Mucosa of descending colon (tissue), 3 donors: ENCODE results near the gene MACF1. TPM values are rescaled to one million over a fixed set of nuclear protein-coding genes. Genes with fewer than 3 reads are reported as not detected.
"Not testable (repeated sequence)": the region's sequence is repeated elsewhere in the genome, so short reads cannot be mapped to it uniquely, and the experiment has no call there.

Experiments used
- ATAC-seq: fragments of 200-7000 bp; cut with Tn5 transposase; one replicate; pipeline ENCODE4 v1.9.1; 2020; ENCODE audit warnings: mild to moderate bottlenecking, moderate library complexity
- DNase-seq, 3 donors: peaks; one replicate each; pipeline ENCODE4 v3.0.0-alpha.2; 2020
- H3K36me3 ChIP-seq: fragments of 200-600 bp; one replicate; pipeline ENCODE4 v1.8.0; 2021; ENCODE audit warnings: low read depth, mild to moderate bottlenecking
- H3K4me1 ChIP-seq: fragments of 200-600 bp; one replicate; pipeline ENCODE4 v1.8.0; 2021; ENCODE audit warnings: low read depth, mild to moderate bottlenecking
- H3K4me3 ChIP-seq: fragments of 200-600 bp; one replicate; pipeline ENCODE4 v1.8.0; 2021; ENCODE audit warnings: mild to moderate bottlenecking
- H3K9me3 ChIP-seq: fragments of 200-600 bp; one replicate; pipeline ENCODE4 v1.8.0; 2021; ENCODE audit warnings: mild to moderate bottlenecking
- intact Hi-C, 2 donors: fragments of 100-400 bp; cut with DNase I in 1 of 2; cut with micrococcal nuclease in 1 of 2; formaldehyde crosslinking; loops; one replicate each; pipeline versions ENCODE4 v1.11.0 to v1.11.1; 2022; cut with DNase I, micrococcal nuclease
- total RNA-seq, 3 donors: library from RNA; stranded (reverse); fragmentation: NEBNext Ultra II Directional in 2 of 3; extraction: Animal tissue kit (Norgen Biotek cat#: 25700) in 2 of 3; gene quantifications; one replicate each; pipeline versions ENCODE4 v1.2.1 to v1.2.4, GENCODE V29; 2021 to 2023
- TF ChIP-seq, protein P1 (sequence below): fragments of 200-600 bp; IDR thresholded peaks from one replicate; pipeline ENCODE4 v1.8.0; 2022; ENCODE audit warnings: antibody characterized with exemption, mild to moderate bottlenecking
- donor health status: DM: no; HTN: no; CAD: no; lungs with moderate emphysema.
- donor health status: DM: no; HTN: no; CAD: no.
- donor health status: DM: no; HTN: yes; CAD: no.

Gene MACF1
- total RNA-seq, 3 donors from 2014 or later = 146 to 362 (median 156) TPM

DNA sequence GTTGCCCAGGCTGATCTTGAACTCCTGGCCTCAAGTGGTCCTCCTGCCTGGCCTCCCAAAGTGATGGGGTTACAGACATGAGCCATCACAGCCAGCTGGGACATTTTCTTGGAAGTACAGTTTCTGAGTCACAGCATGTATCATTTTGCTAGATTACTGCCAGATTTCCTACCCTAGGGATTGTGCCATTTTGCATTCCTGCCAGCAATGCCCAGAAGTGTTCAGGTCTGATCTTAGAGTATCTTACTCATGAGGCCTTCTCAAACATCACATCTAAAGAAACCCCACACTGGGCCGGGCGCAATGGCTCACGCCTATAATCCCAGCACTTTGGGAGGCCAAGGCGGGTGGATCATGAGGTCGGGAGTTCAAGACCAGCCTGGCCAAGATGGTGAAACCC lies 297.2 kb downstream of the MACF1 start:
- DNase-seq = no peak
- Histone ChIP-seq H3K36me3 (no peaks in the 10 kb centered on the region), H3K4me3 (no peak overlapping the region), H3K4me1 (no peaks in the 10 kb centered on the region), H3K9me3 (no peaks in the 10 kb centered on the region)
- TF ChIP-seq, protein P1, sequence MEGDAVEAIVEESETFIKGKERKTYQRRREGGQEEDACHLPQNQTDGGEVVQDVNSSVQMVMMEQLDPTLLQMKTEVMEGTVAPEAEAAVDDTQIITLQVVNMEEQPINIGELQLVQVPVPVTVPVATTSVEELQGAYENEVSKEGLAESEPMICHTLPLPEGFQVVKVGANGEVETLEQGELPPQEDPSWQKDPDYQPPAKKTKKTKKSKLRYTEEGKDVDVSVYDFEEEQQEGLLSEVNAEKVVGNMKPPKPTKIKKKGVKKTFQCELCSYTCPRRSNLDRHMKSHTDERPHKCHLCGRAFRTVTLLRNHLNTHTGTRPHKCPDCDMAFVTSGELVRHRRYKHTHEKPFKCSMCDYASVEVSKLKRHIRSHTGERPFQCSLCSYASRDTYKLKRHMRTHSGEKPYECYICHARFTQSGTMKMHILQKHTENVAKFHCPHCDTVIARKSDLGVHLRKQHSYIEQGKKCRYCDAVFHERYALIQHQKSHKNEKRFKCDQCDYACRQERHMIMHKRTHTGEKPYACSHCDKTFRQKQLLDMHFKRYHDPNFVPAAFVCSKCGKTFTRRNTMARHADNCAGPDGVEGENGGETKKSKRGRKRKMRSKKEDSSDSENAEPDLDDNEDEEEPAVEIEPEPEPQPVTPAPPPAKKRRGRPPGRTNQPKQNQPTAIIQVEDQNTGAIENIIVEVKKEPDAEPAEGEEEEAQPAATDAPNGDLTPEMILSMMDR = no peak
- intact Hi-C loops = no loop called here
- no peak for ATAC-seq

DNA sequence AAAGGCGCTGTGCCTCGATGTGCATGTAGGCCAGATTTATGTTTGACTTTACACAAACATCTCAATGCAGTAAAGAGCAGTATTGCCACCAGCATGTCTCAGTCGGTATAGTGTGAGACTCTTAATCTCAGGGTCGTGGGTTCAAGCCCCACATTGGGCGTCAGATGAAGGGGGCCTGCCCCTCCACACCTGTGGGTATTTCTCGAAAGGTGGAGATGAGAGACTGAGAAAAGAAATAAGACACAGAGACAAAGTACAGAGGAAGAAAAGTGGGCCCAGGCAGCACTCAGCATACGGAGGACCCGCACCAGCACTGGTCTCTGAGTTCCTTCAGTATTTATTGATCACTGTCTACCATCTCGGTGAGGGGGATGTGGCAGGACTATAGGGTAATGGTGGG lies 299.9 kb downstream of the MACF1 start:
- H3K4me1 ChIP-seq, intact Hi-C loops, H3K36me3 ChIP-seq, DNase-seq, ATAC-seq, H3K9me3 ChIP-seq, H3K4me3 ChIP-seq: not testable (repeated sequence)

DNA sequence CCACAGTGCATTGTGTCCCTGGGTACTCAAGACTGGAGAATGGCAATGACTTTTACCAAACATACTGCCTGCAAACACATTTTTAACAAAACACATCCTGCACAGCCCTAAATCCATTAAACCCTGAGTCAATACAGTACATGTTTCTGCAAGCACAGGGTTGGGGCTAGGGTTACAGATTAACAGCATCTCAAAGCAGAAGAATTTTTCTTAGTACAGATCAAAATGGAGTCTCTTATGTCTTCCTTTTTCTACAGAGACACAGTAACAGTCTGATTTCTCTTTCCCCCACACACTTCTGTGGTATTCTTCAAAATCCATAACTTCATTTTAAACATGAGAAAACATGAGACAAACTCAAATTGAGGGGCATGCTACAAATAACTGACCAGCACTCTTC lies 300.8 kb downstream of the MACF1 start:
- TF ChIP-seq, protein P1 = no peak
- intact Hi-C loops = no loop called here
- ATAC-seq = no peak
- H3K4me3 ChIP-seq = no peak overlapping the region
- H3K9me3 ChIP-seq = no peaks in the 10 kb centered on the region
- no peaks in the 10 kb centered on the region for H3K36me3 ChIP-seq
- no peak for DNase-seq
- peaks cover 3% of the 10 kb centered on the region for H3K4me1 ChIP-seq

DNA sequence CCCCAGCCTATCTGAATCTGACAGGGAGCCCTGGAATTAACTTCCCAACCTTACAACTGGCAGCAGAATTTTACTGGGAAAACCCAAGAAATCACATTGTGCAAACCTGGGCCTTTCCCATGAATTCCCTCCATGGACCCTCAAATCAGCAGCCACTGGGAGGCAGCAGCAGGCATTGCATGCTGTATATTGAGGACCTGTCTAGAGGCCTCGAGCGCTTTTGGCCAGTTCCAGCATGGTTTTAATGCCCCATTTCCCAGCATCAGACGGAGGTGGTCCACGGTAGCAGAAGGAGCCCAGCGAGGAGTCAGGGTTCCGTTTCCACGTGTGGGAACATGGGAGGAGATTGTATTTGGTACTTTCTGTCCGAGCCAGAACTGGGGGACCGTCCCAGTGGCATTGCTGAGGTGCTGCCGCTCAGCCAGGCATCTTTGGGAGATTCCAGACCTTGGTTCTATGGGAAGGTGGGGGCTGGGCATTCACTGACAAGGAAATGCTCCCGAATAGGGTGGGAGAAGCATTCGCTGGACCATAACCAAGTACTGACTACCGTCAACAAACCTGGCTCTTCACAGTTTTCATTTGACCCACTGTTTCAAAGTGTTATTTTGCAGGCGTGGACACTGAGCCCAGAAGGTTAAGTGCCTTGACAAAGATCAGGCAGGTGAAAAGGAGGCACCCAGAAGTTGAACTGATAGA lies 302.9 kb downstream of the MACF1 start:
- intact Hi-C loops = no loop called here
- no peak for ATAC-seq
- no peak for DNase-seq
- TF ChIP-seq, protein P1 = no peak
- no peaks in the 10 kb centered on the region for H3K9me3 ChIP-seq
- H3K4me3 ChIP-seq = no peak overlapping the region
- H3K4me1 ChIP-seq = peaks cover 3% of the 10 kb centered on the region
- no peaks in the 10 kb centered on the region for H3K36me3 ChIP-seq

DNA sequence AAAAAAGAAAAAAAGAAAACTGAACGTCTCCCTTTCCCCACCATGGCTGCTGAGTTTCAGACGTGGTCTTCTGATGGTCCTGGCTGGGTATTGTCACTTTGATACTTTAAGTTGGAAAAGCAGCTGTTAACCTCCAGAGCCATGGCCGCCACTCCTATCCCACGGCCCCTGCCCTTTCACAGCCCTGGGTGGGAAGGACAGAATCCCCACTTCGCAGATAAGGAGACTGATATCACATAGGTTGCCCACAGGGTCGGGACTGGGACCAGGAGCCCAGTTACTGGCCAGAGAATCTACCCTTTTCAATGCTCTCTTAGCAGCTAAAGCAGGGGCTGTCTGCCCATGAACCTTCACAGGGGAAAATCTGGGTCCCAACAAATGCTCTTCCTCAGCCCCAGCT lies 303.8 kb downstream of the MACF1 start:
- H3K36me3 ChIP-seq = no peaks in the 10 kb centered on the region
- ATAC-seq (no peak), DNase-seq (no peak)
- H3K4me3 ChIP-seq = no peak overlapping the region
- no peaks in the 10 kb centered on the region for H3K9me3 ChIP-seq
- H3K4me1 ChIP-seq = peaks cover 3% of the 10 kb centered on the region
- intact Hi-C loops = no loop called here
- TF ChIP-seq, protein P1 = no peak

DNA sequence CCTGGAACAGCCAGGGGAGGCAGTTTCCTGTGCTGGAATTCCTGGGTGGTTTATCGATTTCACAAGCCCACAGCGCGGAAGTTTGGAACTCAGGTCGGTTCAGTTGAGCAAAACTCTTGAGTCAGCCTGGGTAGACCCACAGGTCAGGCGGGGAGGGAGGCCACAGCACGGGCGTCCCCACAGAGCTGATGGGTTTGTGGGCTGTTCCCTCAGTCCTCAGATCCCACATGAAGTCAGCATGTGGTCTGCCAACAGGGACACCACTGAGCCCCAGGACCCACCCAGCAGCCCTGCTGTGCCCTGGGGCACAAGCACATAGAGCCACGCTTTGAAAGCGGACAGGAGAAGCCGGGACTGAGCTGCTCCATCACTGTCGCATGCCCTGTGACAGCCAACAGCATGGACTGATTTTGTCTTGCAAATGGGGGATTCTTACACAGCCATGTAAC lies 304.4 kb downstream of the MACF1 start:
- ATAC-seq (peak; percentile 6), DNase-seq (no peak)
- Histone ChIP-seq H3K36me3 (no peaks in the 10 kb centered on the region), H3K4me1 (peaks cover 3% of the 10 kb centered on the region), H3K9me3 (no peaks in the 10 kb centered on the region), H3K4me3 (no peak overlapping the region)
- intact Hi-C loops = no loop called here
- TF ChIP-seq, protein P1 = no peak
